ENCODE measurements around the gene DPH7.
"Not testable (repeated sequence)": the region's sequence is repeated elsewhere in the genome, so short reads cannot be mapped to it uniquely, and the experiment has no call there.

Gene DPH7

DNA sequence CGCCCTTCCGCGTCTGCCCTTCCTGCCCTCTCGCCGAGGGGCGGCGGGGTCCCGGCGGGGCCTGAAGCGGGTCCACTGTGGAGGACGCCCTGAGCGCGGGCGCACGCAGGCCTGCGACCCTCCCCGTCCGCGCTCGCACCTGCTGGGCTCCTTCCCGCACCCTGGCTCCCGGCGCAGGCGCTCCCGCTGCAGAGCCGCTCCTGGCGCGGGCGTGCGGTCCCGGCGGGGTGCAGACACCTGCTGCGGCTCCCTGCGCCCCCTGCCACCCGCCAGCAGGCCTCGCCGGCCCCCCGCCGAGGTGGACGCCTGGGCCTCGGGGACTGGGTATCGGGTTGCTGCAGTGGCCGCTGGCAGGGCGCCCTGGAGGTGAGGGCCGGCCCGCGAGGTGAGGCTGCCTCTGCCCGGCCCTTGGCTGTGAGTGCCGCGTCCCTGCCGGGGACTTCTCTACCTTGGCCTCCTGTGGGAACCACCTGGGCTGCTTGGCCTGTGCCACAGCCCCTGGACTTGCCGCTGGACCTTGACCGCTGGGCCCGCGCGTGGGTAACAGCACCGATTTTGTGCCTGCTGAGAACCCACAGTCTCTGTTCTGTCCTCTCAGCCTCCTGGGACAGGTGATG, 27.4 kb upstream of the DPH7 start:
- TF ChIP-seq CTCF (IDR thresholded peaks at IDR 0.05; ENCODE audit: insufficient read depth, low read depth, low read length, missing control alignments) = no peak
- peak overlapping the region; percentile 69 for H3K4me3 ChIP-seq (ENCODE audit: low read depth, low read length)
- no peak for DNase-seq (ENCODE audit: low read depth)

DNA sequence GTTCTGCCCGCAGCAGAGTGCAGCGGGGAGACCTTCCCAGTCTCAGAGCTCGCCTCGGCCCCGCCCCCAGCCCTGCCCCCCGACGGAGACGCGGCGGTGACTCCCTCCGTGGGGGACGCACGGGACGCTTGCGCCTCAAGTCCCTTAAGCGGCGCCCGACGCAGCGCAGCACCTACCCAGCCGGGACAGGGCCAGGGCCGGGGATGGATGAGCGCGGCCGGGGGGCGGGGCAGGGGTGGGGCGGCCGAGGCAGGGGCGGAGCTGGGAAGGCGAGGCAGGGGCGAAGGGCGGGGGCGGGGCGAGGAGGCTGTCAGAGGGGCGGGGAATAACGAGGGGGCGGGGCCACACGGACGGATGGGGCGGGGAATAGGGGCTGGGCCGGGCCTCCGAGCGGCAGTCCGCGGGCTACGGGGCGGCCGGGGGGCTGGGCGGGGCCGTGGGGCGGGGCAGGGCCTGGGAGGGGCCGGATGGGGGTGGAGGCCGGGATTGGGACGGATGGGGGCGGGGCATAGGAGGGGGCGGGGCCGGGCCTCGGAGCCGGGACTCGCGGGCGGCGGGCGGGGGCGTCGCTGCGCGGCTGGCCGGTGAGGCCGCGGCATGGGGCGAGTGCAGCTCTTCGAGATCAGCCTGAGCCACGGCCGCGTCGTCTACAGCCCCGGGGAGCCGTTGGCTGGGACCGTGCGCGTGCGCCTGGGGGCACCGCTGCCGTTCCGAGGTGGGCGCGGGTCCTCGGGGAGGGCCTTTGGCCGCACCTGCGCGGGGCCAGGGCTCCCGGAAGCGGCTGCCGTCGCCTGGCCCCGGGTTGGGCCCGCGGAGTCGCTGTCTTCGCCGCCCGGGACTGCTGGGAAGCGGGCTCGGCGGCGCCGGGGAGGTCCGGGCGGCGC, 26.6 kb upstream of the DPH7 start, which contains the start of gene ARRDC1:
ARRDC1 (plus strand) TSS at position 566 of the 884 bp plus-strand sequence; CDS start at position 598, 32 bp downstream.
- peak; percentile 98 for DNase-seq (ENCODE audit: low read depth)
- TF ChIP-seq CTCF (IDR thresholded peaks at IDR 0.05; ENCODE audit: insufficient read depth, low read depth, low read length, missing control alignments) = no peak
- peak within 1 kb of the TSS; percentile 69 for H3K4me3 ChIP-seq (ENCODE audit: low read depth, low read length)

GRCh38 chr9:137604345-137605086, 25.8 kb upstream of the DPH7 start:
- peak overlapping the region; percentile 51 for H3K4me3 ChIP-seq (ENCODE audit: low read depth, low read length)
- DNase-seq (ENCODE audit: low read depth) = no peak
- TF ChIP-seq CTCF (IDR thresholded peaks at IDR 0.05; ENCODE audit: insufficient read depth, low read depth, low read length, missing control alignments) = no peak

- TF ChIP-seq CTCF (IDR thresholded peaks at IDR 0.05; ENCODE audit: insufficient read depth, low read depth, low read length, missing control alignments) = no peak
- no peak overlapping the region for H3K4me3 ChIP-seq (ENCODE audit: low read depth, low read length)
- no peak for DNase-seq (ENCODE audit: low read depth)
Measured at GRCh38 chr9:137603879-137604278, 25.2 kb upstream of the DPH7 start.

DNA sequence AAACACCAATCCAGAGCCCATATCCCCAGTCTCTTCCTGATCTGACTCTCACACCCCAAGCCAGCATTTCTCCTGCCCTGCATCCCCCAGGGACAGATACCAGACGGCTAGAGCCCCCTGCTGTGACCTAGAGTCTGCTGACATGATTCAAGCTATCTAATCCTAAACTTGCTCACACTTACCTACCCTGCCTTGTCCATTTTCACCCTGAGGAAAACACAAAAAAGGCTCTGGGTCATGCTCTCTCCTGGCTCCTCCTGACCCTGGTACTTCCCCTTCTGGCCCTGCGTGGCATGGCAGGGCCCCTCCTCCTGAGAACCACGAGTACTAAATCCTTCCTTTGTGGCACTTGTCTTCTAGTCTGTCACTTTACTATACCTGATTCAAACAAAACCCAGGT, 23.9 kb upstream of the DPH7 start:
- no peak overlapping the region for H3K4me3 ChIP-seq (ENCODE audit: low read depth, low read length)
- DNase-seq (ENCODE audit: low read depth) = no peak
- no peak for TF ChIP-seq CTCF (IDR thresholded peaks at IDR 0.05; ENCODE audit: insufficient read depth, low read depth, low read length, missing control alignments)

DNA sequence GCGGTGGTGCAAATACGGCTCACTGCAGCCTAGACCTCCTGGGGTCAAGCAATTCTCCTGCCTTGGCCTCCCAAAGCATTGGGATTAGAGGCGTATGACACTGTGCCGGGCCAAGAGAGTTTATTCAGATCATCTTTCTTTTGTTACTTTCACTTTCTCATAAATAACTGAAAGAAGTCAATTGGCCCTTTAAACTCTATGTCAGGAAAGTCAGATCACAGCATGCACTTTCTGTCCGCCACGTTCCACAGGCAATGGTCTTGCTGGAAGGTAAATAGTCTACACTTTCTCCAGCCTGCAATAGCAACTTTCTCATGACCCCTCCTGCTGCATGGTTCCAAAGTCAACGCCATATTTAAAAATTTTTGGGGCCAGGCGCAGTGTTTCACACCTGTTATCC, 20.2 kb upstream of the DPH7 start:
- no peak for TF ChIP-seq CTCF (IDR thresholded peaks at IDR 0.05; ENCODE audit: insufficient read depth, low read depth, low read length, missing control alignments)
- no peak overlapping the region for H3K4me3 ChIP-seq (ENCODE audit: low read depth, low read length)
- no peak for DNase-seq (ENCODE audit: low read depth)

- not testable (repeated sequence) for H3K4me3 ChIP-seq (ENCODE audit: low read depth, low read length); DNase-seq (ENCODE audit: low read depth)
Measured at GRCh38 chr9:137596577-137596976, 17.9 kb upstream of the DPH7 start.
